ENCODE data around the gene NFIX. TPM values are rescaled to one million over a fixed set of nuclear protein-coding genes. Genes with fewer than 3 reads are reported as not detected.

Gene NFIX
- total RNA-seq, 3 donors from 2014 or later (not counting 1 experiment from before 2014, with no cell fraction given): 0.61 to 2.1 (median 1.3) TPM

- no peaks in the 10 kb centered on the region for H3K27me3 ChIP-seq (ENCODE audit: control insufficient read depth, insufficient read depth, low read length)
- no peak overlapping the region for H3K4me3 Mint-ChIP-seq
- H3K9me3 ChIP-seq (ENCODE audit: control insufficient read depth, insufficient read depth, low read length): no peaks in the 10 kb centered on the region
- peaks cover 27 to 31% of the 10 kb centered on the region in 2 donors for H3K4me1 Mint-ChIP-seq
- H3K27ac Mint-ChIP-seq: peak overlapping the region in 1 of 2 donors; percentile 33
- H3K36me3 Mint-ChIP-seq: no peaks in the 10 kb centered on the region
- no peak overlapping the region for H3K4me3 ChIP-seq (ENCODE audit: low read length)
- H3K4me1 ChIP-seq (ENCODE audit: control insufficient read depth, insufficient read depth, low read length): peaks cover 20% of the 10 kb centered on the region
- TF ChIP-seq, protein P1, sequence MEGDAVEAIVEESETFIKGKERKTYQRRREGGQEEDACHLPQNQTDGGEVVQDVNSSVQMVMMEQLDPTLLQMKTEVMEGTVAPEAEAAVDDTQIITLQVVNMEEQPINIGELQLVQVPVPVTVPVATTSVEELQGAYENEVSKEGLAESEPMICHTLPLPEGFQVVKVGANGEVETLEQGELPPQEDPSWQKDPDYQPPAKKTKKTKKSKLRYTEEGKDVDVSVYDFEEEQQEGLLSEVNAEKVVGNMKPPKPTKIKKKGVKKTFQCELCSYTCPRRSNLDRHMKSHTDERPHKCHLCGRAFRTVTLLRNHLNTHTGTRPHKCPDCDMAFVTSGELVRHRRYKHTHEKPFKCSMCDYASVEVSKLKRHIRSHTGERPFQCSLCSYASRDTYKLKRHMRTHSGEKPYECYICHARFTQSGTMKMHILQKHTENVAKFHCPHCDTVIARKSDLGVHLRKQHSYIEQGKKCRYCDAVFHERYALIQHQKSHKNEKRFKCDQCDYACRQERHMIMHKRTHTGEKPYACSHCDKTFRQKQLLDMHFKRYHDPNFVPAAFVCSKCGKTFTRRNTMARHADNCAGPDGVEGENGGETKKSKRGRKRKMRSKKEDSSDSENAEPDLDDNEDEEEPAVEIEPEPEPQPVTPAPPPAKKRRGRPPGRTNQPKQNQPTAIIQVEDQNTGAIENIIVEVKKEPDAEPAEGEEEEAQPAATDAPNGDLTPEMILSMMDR (IDR thresholded peaks at IDR 0.05): no peak
- H3K27ac ChIP-seq (ENCODE audit: low read length): no peak overlapping the region
- no peaks in the 10 kb centered on the region for H3K9me3 Mint-ChIP-seq
- intact Hi-C loops (cut with micrococcal nuclease): no loop called here
- DNase-seq: no peak
- H3K36me3 ChIP-seq (ENCODE audit: control insufficient read depth, insufficient read depth, low read length): peaks cover 5% of the 10 kb centered on the region
- no peaks in the 10 kb centered on the region for H3K27me3 Mint-ChIP-seq (ENCODE audit: low read depth in 2 of 2)
- ATAC-seq: no peak
- 91% methylated on average over 1 of the region's 1 CpG for WGBS (ENCODE audit: insufficient coverage)
Observed at GRCh38 chr19:13128583-13128982, 133.3 kb downstream of the NFIX start.

- Mint-ChIP-seq H3K4me1 (peaks cover 29% of the 10 kb centered on the region in 2 donors), H3K36me3 (no peaks in the 10 kb centered on the region), H3K4me3 (no peak overlapping the region), H3K27me3 (ENCODE audit: low read depth in 2 of 2) (no peaks in the 10 kb centered on the region), H3K27ac (no peak overlapping the region), H3K9me3 (no peaks in the 10 kb centered on the region)
- H3K27me3 ChIP-seq (ENCODE audit: control insufficient read depth, insufficient read depth, low read length): no peaks in the 10 kb centered on the region
- intact Hi-C loops (cut with micrococcal nuclease): no loop called here
- TF ChIP-seq, protein P1 (IDR thresholded peaks at IDR 0.05): no peak
- peaks cover 20% of the 10 kb centered on the region for H3K4me1 ChIP-seq (ENCODE audit: control insufficient read depth, insufficient read depth, low read length)
- peaks cover 5% of the 10 kb centered on the region for H3K36me3 ChIP-seq (ENCODE audit: control insufficient read depth, insufficient read depth, low read length)
- no peak overlapping the region for H3K4me3 ChIP-seq (ENCODE audit: low read length)
- 97% methylated on average over 9 of the region's 9 CpGs for WGBS (ENCODE audit: insufficient coverage)
- ATAC-seq (no peak), DNase-seq (no peak)
- H3K27ac ChIP-seq (ENCODE audit: low read length): no peak overlapping the region
- no peaks in the 10 kb centered on the region for H3K9me3 ChIP-seq (ENCODE audit: control insufficient read depth, insufficient read depth, low read length)
Observed at GRCh38 chr19:13129384-13129783, 134.1 kb downstream of the NFIX start.

- no peaks in the 10 kb centered on the region for H3K36me3 Mint-ChIP-seq
- no peak overlapping the region for H3K27ac Mint-ChIP-seq
- H3K27ac ChIP-seq (ENCODE audit: low read length): no peak overlapping the region
Observed at GRCh38 chr19:13130886-13131490, 135.7 kb downstream of the NFIX start.

More at GRCh38 chr19:13130886-13131490, 135.7 kb downstream of the NFIX start:
- Histone ChIP-seq H3K4me1 (ENCODE audit: control insufficient read depth, insufficient read depth, low read length) (peaks cover 20% of the 10 kb centered on the region), H3K4me3 (ENCODE audit: low read length) (no peak overlapping the region), H3K36me3 (ENCODE audit: control insufficient read depth, insufficient read depth, low read length) (peaks cover 11% of the 10 kb centered on the region), H3K9me3 (ENCODE audit: control insufficient read depth, insufficient read depth, low read length) (no peaks in the 10 kb centered on the region), H3K27me3 (ENCODE audit: control insufficient read depth, insufficient read depth, low read length) (no peaks in the 10 kb centered on the region)
- peaks cover 29% of the 10 kb centered on the region in 2 donors for H3K4me1 Mint-ChIP-seq
- intact Hi-C loops (cut with micrococcal nuclease): no loop called here
- H3K9me3 Mint-ChIP-seq: no peaks in the 10 kb centered on the region
- WGBS (ENCODE audit: insufficient coverage): 96% methylated on average over 3 of the region's 3 CpGs
- no peak for DNase-seq
- no peaks in the 10 kb centered on the region for H3K27me3 Mint-ChIP-seq (ENCODE audit: low read depth in 2 of 2)
- no peak for ATAC-seq
- no peak overlapping the region for H3K4me3 Mint-ChIP-seq
- TF ChIP-seq, protein P1 (IDR thresholded peaks at IDR 0.05): no peak

All from natural killer cell (primary cell).